Liver (tissue), 3 donors: ENCODE measurements around the gene AGBL4.

ENCODE experiments used
- ATF3 ChIP-seq: IDR thresholded peaks from 2 replicates; pipeline ENCODE4 v1.6.1; 2016; ENCODE audit warnings: antibody characterized with exemption
- CTCF ChIP-seq: fragments of 150-350 bp; IDR thresholded peaks from 2 replicates; pipeline ENCODE4 v1.5.1; 2017; ENCODE audit warnings: improper control_type of control experiment, low read depth, low read length; ENCODE audit not compliant: missing input control
- EGR1 ChIP-seq, 2 donors: IDR thresholded peaks; 2 replicates each; pipeline ENCODE4 v1.6.1; 2016 to 2018; ENCODE audit warnings: antibody characterized with exemption in 2 of 2, low read depth in 2 of 2
- FOXA1 ChIP-seq: IDR thresholded peaks from 2 replicates; pipeline ENCODE4 v1.6.1; 2016; ENCODE audit warnings: antibody characterized with exemption
- GABPA ChIP-seq, 2 donors: IDR thresholded peaks in 1 of 2; conservative IDR thresholded peaks in 1 of 2; 2 replicates each; pipeline ENCODE4 v1.6.1; 2016; ENCODE audit warnings: antibody characterized with exemption in 2 of 2, mild to moderate bottlenecking in 1 of 2, moderate library complexity in 1 of 2
- HNF4G ChIP-seq: IDR thresholded peaks from 2 replicates; pipeline ENCODE4 v1.6.1; 2016; ENCODE audit warnings: antibody characterized with exemption
- MAX ChIP-seq: IDR thresholded peaks from 2 replicates; pipeline ENCODE4 v1.6.1; 2016; ENCODE audit warnings: antibody characterized with exemption
- NR2F2 ChIP-seq: IDR thresholded peaks from 2 replicates; pipeline ENCODE4 v1.6.1; 2016; ENCODE audit warnings: antibody characterized with exemption
- RAD21 ChIP-seq, 2 donors: IDR thresholded peaks; 2 replicates each; pipeline ENCODE4 v1.6.1; 2016; ENCODE audit warnings: antibody characterized with exemption in 2 of 2, mild to moderate bottlenecking in 2 of 2
- REST ChIP-seq: IDR thresholded peaks from 2 replicates; pipeline ENCODE4 v1.6.1; 2016; ENCODE audit warnings: antibody characterized with exemption, mild to moderate bottlenecking
- RXRA ChIP-seq, 2 donors: IDR thresholded peaks; 2 replicates each; pipeline ENCODE4 v1.6.1; 2017 to 2018; ENCODE audit warnings: antibody characterized with exemption in 2 of 2, mild to moderate bottlenecking in 1 of 2
- SP1 ChIP-seq: IDR thresholded peaks from 2 replicates; pipeline ENCODE4 v1.6.1; 2018; ENCODE audit warnings: antibody characterized with exemption, mild to moderate bottlenecking
- TAF1 ChIP-seq: conservative IDR thresholded peaks from 2 replicates; pipeline ENCODE4 v1.6.1; 2016; ENCODE audit warnings: antibody characterized with exemption, mild to moderate bottlenecking
- YY1 ChIP-seq: IDR thresholded peaks from 2 replicates; pipeline ENCODE4 v1.6.1; 2016; ENCODE audit warnings: antibody characterized with exemption, mild to moderate bottlenecking
- donor health status: healthy.
- donor health status: healthy.

- TF ChIP-seq CTCF: no peak
- TF ChIP-seq TAF1: no peak
- TF ChIP-seq SP1: no peak
- TF ChIP-seq MAX: no peak
- TF ChIP-seq YY1: no peak
- TF ChIP-seq FOXA1: no peak
- no peak for TF ChIP-seq GABPA (IDR thresholded peaks at IDR 0.05 in 1 of 2, conservative IDR thresholded peaks at IDR 0.05 in 1 of 2)
- no peak for TF ChIP-seq NR2F2
- no peak for TF ChIP-seq HNF4G
- no peak for TF ChIP-seq RXRA (IDR thresholded peaks at IDR 0.05)
- no peak for TF ChIP-seq RAD21 (IDR thresholded peaks at IDR 0.05)
- no peak for TF ChIP-seq EGR1 (IDR thresholded peaks at IDR 0.05; ENCODE audit: low read depth in 2 of 2)
- TF ChIP-seq REST: no peak
- no peak for TF ChIP-seq ATF3
These were observed 1350.2 kb downstream of the AGBL4 start for GRCh38 chr1:48673332-48674105.
